ENCODE measurements around the gene STX4.

The STX4 gene

GRCh38 chr16:30992276-30992780 lies 41.0 kb upstream of the STX4 start:
- peaks cover 5% of the 10 kb centered on the region for H3K4me1 Mint-ChIP-seq
- H3K4me3 Mint-ChIP-seq, result no peak overlapping the region
- H3K36me3 Mint-ChIP-seq (ENCODE audit: low read depth), result peaks cover 4% of the 10 kb centered on the region
- TF ChIP-seq CTCF (IDR thresholded peaks at IDR 0.05; ENCODE audit: unreplicated experiment in 3 of 3), result no peak
- H3K9me3 Mint-ChIP-seq, result no peaks in the 10 kb centered on the region
- H3K27me3 Mint-ChIP-seq (ENCODE audit: low read depth), result peaks cover 9% of the 10 kb centered on the region
- no peak overlapping the region for H3K27ac Mint-ChIP-seq

GRCh38 chr16:30992931-30993816 lies 40.2 kb upstream of the STX4 start:
- no peak for TF ChIP-seq CTCF (IDR thresholded peaks at IDR 0.05; ENCODE audit: unreplicated experiment in 3 of 3)
- peaks cover 9% of the 10 kb centered on the region for H3K4me1 Mint-ChIP-seq
- no peak overlapping the region for H3K4me3 Mint-ChIP-seq
- no peaks in the 10 kb centered on the region for H3K9me3 Mint-ChIP-seq
- H3K27me3 Mint-ChIP-seq (ENCODE audit: low read depth), result peaks cover 9% of the 10 kb centered on the region
- peaks cover 4% of the 10 kb centered on the region for H3K36me3 Mint-ChIP-seq (ENCODE audit: low read depth)
- no peak overlapping the region for H3K27ac Mint-ChIP-seq

GRCh38 chr16:30995927-30996323 lies 37.4 kb upstream of the STX4 start:
- peaks cover 4% of the 10 kb centered on the region for H3K36me3 Mint-ChIP-seq (ENCODE audit: low read depth)

GRCh38 chr16:30996324-30996984 lies 36.9 kb upstream of the STX4 start:
- peaks cover 9% of the 10 kb centered on the region for H3K27me3 Mint-ChIP-seq (ENCODE audit: low read depth)
- H3K36me3 Mint-ChIP-seq (ENCODE audit: low read depth), result peaks cover 4% of the 10 kb centered on the region
- peak overlapping the region; percentile 77 to 80 (median 80) for H3K4me3 Mint-ChIP-seq
- peaks cover 11% of the 10 kb centered on the region for H3K4me1 Mint-ChIP-seq
- peak overlapping the region in 1 of 3 experiments; percentile 19 for H3K27ac Mint-ChIP-seq
- H3K9me3 Mint-ChIP-seq, result no peaks in the 10 kb centered on the region
- TF ChIP-seq CTCF (IDR thresholded peaks at IDR 0.05; ENCODE audit: unreplicated experiment in 3 of 3), result no peak

More at GRCh38 chr16:30995927-30996323, 37.4 kb upstream of the STX4 start:
- TF ChIP-seq CTCF (IDR thresholded peaks at IDR 0.05; ENCODE audit: unreplicated experiment in 3 of 3), result no peak
- H3K27me3 Mint-ChIP-seq (ENCODE audit: low read depth), result peaks cover 9% of the 10 kb centered on the region
- H3K27ac Mint-ChIP-seq, result peak overlapping the region in 1 of 3 experiments; percentile 19
- peaks cover 11% of the 10 kb centered on the region for H3K4me1 Mint-ChIP-seq
- H3K9me3 Mint-ChIP-seq, result no peaks in the 10 kb centered on the region
- H3K4me3 Mint-ChIP-seq, result peak overlapping the region; percentile 58 to 68 (median 66)

GRCh38 chr16:30996985-30997724 lies 36.2 kb upstream of the STX4 start:
- no peaks in the 10 kb centered on the region for H3K9me3 Mint-ChIP-seq
- peaks cover 17% of the 10 kb centered on the region for H3K4me1 Mint-ChIP-seq
- peaks cover 9% of the 10 kb centered on the region for H3K27me3 Mint-ChIP-seq (ENCODE audit: low read depth)
- H3K4me3 Mint-ChIP-seq, result peak overlapping the region; percentile 77 to 80 (median 80)
- H3K27ac Mint-ChIP-seq, result no peak overlapping the region
- TF ChIP-seq CTCF (IDR thresholded peaks at IDR 0.05; ENCODE audit: unreplicated experiment in 3 of 3), result no peak
- peaks cover 4% of the 10 kb centered on the region for H3K36me3 Mint-ChIP-seq (ENCODE audit: low read depth)
